Measurements from ENCODE around the gene CNPY4. TPM values are rescaled to one million over a fixed set of nuclear protein-coding genes. Genes with fewer than 3 reads are reported as not detected.

The CNPY4 gene
- total RNA-seq, 1 donor: 25.0 TPM

GRCh38 chr7:100130608-100131453 lies 11.4 kb downstream of the CNPY4 start:
- H3K4me3 ChIP-seq (ENCODE audit: insufficient read depth, low read length): peak overlapping the region; percentile 52
- H3K9me3 ChIP-seq (ENCODE audit: low read depth, low read length): no peaks in the 10 kb centered on the region
- peak overlapping the region; percentile 87 for H2AFZ ChIP-seq (ENCODE audit: low read length)

GRCh38 chr7:100132126-100132525 lies 12.7 kb downstream of the CNPY4 start:
- Histone ChIP-seq H2AFZ (ENCODE audit: low read length) (no peak overlapping the region), H3K79me2 (ENCODE audit: insufficient read depth, low read length) (peaks cover 3% of the 10 kb centered on the region), H3K27me3 (ENCODE audit: insufficient read depth, low read length) (peaks cover 3% of the 10 kb centered on the region), H3K27ac (ENCODE audit: low read depth, low read length) (no peak overlapping the region), H3K4me1 (ENCODE audit: insufficient read depth, low read length) (peaks cover 7% of the 10 kb centered on the region), H4K20me1 (ENCODE audit: insufficient read depth, low read length) (no peaks in the 10 kb centered on the region), H3K4me3 (ENCODE audit: insufficient read depth, low read length) (no peak overlapping the region), H3K9me3 (ENCODE audit: low read depth, low read length) (no peaks in the 10 kb centered on the region), H3K36me3 (ENCODE audit: insufficient read depth, low read length) (no peaks in the 10 kb centered on the region), H3K4me2 (ENCODE audit: insufficient read depth, low read length) (no peak overlapping the region)
- DNase-seq (ENCODE audit: insufficient read length, low spot score, missing footprints): no peak
- no peak for TF ChIP-seq CTCF (IDR thresholded peaks at IDR 0.05; ENCODE audit: extremely low read depth, low read depth, low read length)

More at GRCh38 chr7:100130608-100131453, 11.4 kb downstream of the CNPY4 start:
- peak; percentile 74 for TF ChIP-seq CTCF (IDR thresholded peaks at IDR 0.05; ENCODE audit: extremely low read depth, low read depth, low read length)
- Histone ChIP-seq H3K27ac (ENCODE audit: low read depth, low read length) (no peak overlapping the region), H3K4me1 (ENCODE audit: insufficient read depth, low read length) (peaks cover 7% of the 10 kb centered on the region), H4K20me1 (ENCODE audit: insufficient read depth, low read length) (no peaks in the 10 kb centered on the region), H3K36me3 (ENCODE audit: insufficient read depth, low read length) (no peaks in the 10 kb centered on the region), H3K27me3 (ENCODE audit: insufficient read depth, low read length) (peaks cover 3% of the 10 kb centered on the region), H3K4me2 (ENCODE audit: insufficient read depth, low read length) (peak overlapping the region; percentile 81), H3K79me2 (ENCODE audit: insufficient read depth, low read length) (peaks cover 5% of the 10 kb centered on the region)
- DNase-seq (ENCODE audit: insufficient read length, low spot score, missing footprints): peak; percentile 93

DNA sequence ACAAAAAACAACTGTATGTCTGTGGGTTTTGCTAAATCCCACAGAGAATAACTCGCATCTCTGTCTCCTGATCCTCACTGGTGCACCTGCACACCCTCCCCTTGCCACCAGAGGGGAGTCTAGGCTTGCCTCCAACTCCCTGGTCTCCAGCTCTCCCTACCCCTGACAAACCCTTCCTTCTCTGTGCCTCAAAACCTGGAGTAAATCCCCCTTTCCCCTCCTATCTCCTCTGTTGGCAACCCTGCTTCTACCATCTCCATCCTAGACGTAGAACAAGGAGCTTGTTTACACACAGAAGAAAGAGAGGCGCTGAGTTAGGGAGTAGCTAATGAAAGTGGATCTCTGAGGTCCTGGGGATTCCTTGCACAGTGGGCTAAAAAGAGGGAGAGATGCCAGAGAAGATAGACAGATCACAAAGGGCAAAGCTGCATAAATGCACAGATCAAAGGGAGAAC lies 13.3 kb downstream of the CNPY4 start:
- H2AFZ ChIP-seq (ENCODE audit: low read length): no peak overlapping the region
- H3K27me3 ChIP-seq (ENCODE audit: insufficient read depth, low read length): peaks cover 3% of the 10 kb centered on the region
- no peaks in the 10 kb centered on the region for H4K20me1 ChIP-seq (ENCODE audit: insufficient read depth, low read length)
- peaks cover under 1% of the 10 kb centered on the region for H3K79me2 ChIP-seq (ENCODE audit: insufficient read depth, low read length)
- peak; percentile 93 for DNase-seq (ENCODE audit: insufficient read length, low spot score, missing footprints)
- TF ChIP-seq CTCF (IDR thresholded peaks at IDR 0.05; ENCODE audit: extremely low read depth, low read depth, low read length): peak; percentile 90
- no peak overlapping the region for H3K4me2 ChIP-seq (ENCODE audit: insufficient read depth, low read length)
- H3K4me1 ChIP-seq (ENCODE audit: insufficient read depth, low read length): peaks cover 7% of the 10 kb centered on the region
- H3K36me3 ChIP-seq (ENCODE audit: insufficient read depth, low read length): no peaks in the 10 kb centered on the region
- no peak overlapping the region for H3K4me3 ChIP-seq (ENCODE audit: insufficient read depth, low read length)
- no peak overlapping the region for H3K27ac ChIP-seq (ENCODE audit: low read depth, low read length)
- no peaks in the 10 kb centered on the region for H3K9me3 ChIP-seq (ENCODE audit: low read depth, low read length)

Data from osteoblast (primary cell).